DOHH2 (cell line): ENCODE data around the gene MOGAT1.

Source experiments
- H3F3A ChIP-seq: fragments of 200-600 bp; sonication (generic), shearing (Covaris generic); 2 replicates; pipeline ENCODE4 v1.6.0; 2016; ENCODE audit warnings: antibody characterized with exemption, mild to moderate bottlenecking; ENCODE audit not compliant: control insufficient read depth, insufficient read depth
- H3K27ac ChIP-seq: fragments of 200-600 bp; sonication (generic); 2 replicates; pipeline ENCODE4 v1.5.1; 2014; ENCODE audit warnings: low read depth, mild to moderate bottlenecking, low read length, moderate library complexity
- H3K27me3 ChIP-seq: fragments of 200-600 bp; sonication (generic); 2 replicates; pipeline ENCODE4 v1.6.1; 2014; ENCODE audit warnings: mild to moderate bottlenecking, low read length, mixed read lengths; ENCODE audit not compliant: control insufficient read depth
- H3K36me3 ChIP-seq: fragments of 200-600 bp; sonication (generic); 2 replicates; pipeline ENCODE4 v1.6.1; 2014; ENCODE audit warnings: mild to moderate bottlenecking, low read length, moderate library complexity, mixed read lengths; ENCODE audit not compliant: control insufficient read depth
- H3K4me1 ChIP-seq: fragments of 200-600 bp; sonication (generic); 2 replicates; pipeline ENCODE4 v1.6.1; 2014; ENCODE audit warnings: mild to moderate bottlenecking, low read length, mixed read lengths; ENCODE audit not compliant: control insufficient read depth
- H3K4me2 ChIP-seq: fragments of 200-600 bp; sonication (generic); 2 replicates; pipeline ENCODE4 v1.6.0; 2014; ENCODE audit warnings: mild to moderate bottlenecking, low read length, moderate library complexity
- H3K4me3 ChIP-seq: fragments of 200-600 bp; sonication (generic); 2 replicates; pipeline ENCODE4 v1.5.1; 2014; ENCODE audit warnings: mild to moderate bottlenecking, low read length, mixed read lengths
- H3K79me2 ChIP-seq: fragments of 200-600 bp; sonication (generic); 2 replicates; pipeline ENCODE4 v1.6.1; 2014; ENCODE audit warnings: mild to moderate bottlenecking, low read length, mixed read lengths; ENCODE audit not compliant: control insufficient read depth
- H3K9me2 ChIP-seq: fragments of 200-600 bp; sonication (generic); replicated peaks from 2 replicates; pipeline ENCODE4 v1.6.1; 2014; ENCODE audit warnings: mild to moderate bottlenecking, low read length, mixed read lengths; ENCODE audit not compliant: control insufficient read depth
- H3K9me3 ChIP-seq: fragments of 200-600 bp; sonication (generic); 2 replicates; pipeline ENCODE4 v1.6.1; 2014; ENCODE audit warnings: antibody characterized with exemption, low read length, mixed read lengths; ENCODE audit not compliant: control insufficient read depth, insufficient read depth
- H4K20me1 ChIP-seq: fragments of 200-600 bp; sonication (generic); 2 replicates; pipeline ENCODE4 v1.6.0; 2014; ENCODE audit warnings: low read depth, mild to moderate bottlenecking, antibody characterized with exemption, low read length, moderate library complexity; ENCODE audit not compliant: control insufficient read depth, insufficient read depth
- EZH2phosphoT487 ChIP-seq: fragments of 200-600 bp; sonication (generic); IDR thresholded peaks from 2 replicates; pipeline ENCODE4 v1.6.1; 2017; ENCODE audit warnings: borderline replicate concordance, mild to moderate bottlenecking, antibody characterized with exemption, low read length, moderate library complexity, mixed read lengths
- TF ChIP-seq, protein P1 (sequence below): fragments of 200-600 bp; sonication (generic); IDR thresholded peaks from one replicate; pipeline ENCODE4 v1.5.1; 2014; ENCODE audit warnings: antibody characterized with exemption, mild to moderate bottlenecking, low read depth, low read length; ENCODE audit not compliant: poor library complexity, severe bottlenecking

Gene MOGAT1

GRCh38 chr2:222736924-222737323 lies 65.5 kb downstream of the MOGAT1 start:
- H3K9me3 ChIP-seq = no peaks in the 10 kb centered on the region
- H3K4me1 ChIP-seq = peaks cover 9% of the 10 kb centered on the region
- no peaks in the 10 kb centered on the region for H3F3A ChIP-seq
- H3K4me3 ChIP-seq = no peak overlapping the region
- H3K36me3 ChIP-seq = no peaks in the 10 kb centered on the region
- H4K20me1 ChIP-seq = no peaks in the 10 kb centered on the region
- H3K4me2 ChIP-seq = no peak overlapping the region
- no peaks in the 10 kb centered on the region for H3K79me2 ChIP-seq
- H3K27me3 ChIP-seq = peaks cover 38% of the 10 kb centered on the region
- TF ChIP-seq, protein P1, sequence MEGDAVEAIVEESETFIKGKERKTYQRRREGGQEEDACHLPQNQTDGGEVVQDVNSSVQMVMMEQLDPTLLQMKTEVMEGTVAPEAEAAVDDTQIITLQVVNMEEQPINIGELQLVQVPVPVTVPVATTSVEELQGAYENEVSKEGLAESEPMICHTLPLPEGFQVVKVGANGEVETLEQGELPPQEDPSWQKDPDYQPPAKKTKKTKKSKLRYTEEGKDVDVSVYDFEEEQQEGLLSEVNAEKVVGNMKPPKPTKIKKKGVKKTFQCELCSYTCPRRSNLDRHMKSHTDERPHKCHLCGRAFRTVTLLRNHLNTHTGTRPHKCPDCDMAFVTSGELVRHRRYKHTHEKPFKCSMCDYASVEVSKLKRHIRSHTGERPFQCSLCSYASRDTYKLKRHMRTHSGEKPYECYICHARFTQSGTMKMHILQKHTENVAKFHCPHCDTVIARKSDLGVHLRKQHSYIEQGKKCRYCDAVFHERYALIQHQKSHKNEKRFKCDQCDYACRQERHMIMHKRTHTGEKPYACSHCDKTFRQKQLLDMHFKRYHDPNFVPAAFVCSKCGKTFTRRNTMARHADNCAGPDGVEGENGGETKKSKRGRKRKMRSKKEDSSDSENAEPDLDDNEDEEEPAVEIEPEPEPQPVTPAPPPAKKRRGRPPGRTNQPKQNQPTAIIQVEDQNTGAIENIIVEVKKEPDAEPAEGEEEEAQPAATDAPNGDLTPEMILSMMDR = no peak
- no peak for TF ChIP-seq EZH2phosphoT487
- H3K9me2 ChIP-seq = no peaks in the 10 kb centered on the region
- no peak overlapping the region for H3K27ac ChIP-seq

- Histone ChIP-seq H3K9me3 (no peaks in the 10 kb centered on the region), H4K20me1 (no peaks in the 10 kb centered on the region), H3K27ac (no peak overlapping the region), H3K4me1 (peaks cover 9% of the 10 kb centered on the region), H3K36me3 (no peaks in the 10 kb centered on the region), H3K4me2 (no peak overlapping the region), H3F3A (no peaks in the 10 kb centered on the region), H3K79me2 (no peaks in the 10 kb centered on the region), H3K27me3 (peaks cover 33% of the 10 kb centered on the region), H3K4me3 (no peak overlapping the region), H3K9me2 (no peaks in the 10 kb centered on the region)
- no peak for TF ChIP-seq EZH2phosphoT487
- TF ChIP-seq, protein P1 = no peak
Measured at GRCh38 chr2:222738312-222738711, 66.9 kb downstream of the MOGAT1 start.

- Histone ChIP-seq H3K27me3 (peaks cover 30% of the 10 kb centered on the region), H3K79me2 (no peaks in the 10 kb centered on the region), H3K4me3 (no peak overlapping the region), H3K27ac (no peak overlapping the region), H3K4me2 (no peak overlapping the region), H4K20me1 (no peaks in the 10 kb centered on the region), H3K4me1 (peaks cover 9% of the 10 kb centered on the region), H3F3A (no peaks in the 10 kb centered on the region), H3K36me3 (no peaks in the 10 kb centered on the region), H3K9me3 (no peaks in the 10 kb centered on the region), H3K9me2 (no peaks in the 10 kb centered on the region)
- TF ChIP-seq, protein P1 = no peak
- no peak for TF ChIP-seq EZH2phosphoT487
Measured at GRCh38 chr2:222738809-222739208, 67.4 kb downstream of the MOGAT1 start.

GRCh38 chr2:222739939-222740338 lies 68.5 kb downstream of the MOGAT1 start:
- H3K4me1 ChIP-seq = no peaks in the 10 kb centered on the region

More at GRCh38 chr2:222739939-222740338, 68.5 kb downstream of the MOGAT1 start:
- Histone ChIP-seq H3K27ac (no peak overlapping the region), H3K4me2 (no peak overlapping the region), H3K36me3 (no peaks in the 10 kb centered on the region), H3K4me3 (no peak overlapping the region), H3K9me3 (no peaks in the 10 kb centered on the region), H3F3A (no peaks in the 10 kb centered on the region), H3K9me2 (no peaks in the 10 kb centered on the region), H4K20me1 (no peaks in the 10 kb centered on the region), H3K27me3 (peaks cover 24% of the 10 kb centered on the region), H3K79me2 (no peaks in the 10 kb centered on the region)
- TF ChIP-seq, protein P1 = no peak
- no peak for TF ChIP-seq EZH2phosphoT487
